Neural progenitor cell (in vitro differentiated cells): ENCODE measurements around the gene NEURL1B.

Source experiments
- EZH2phosphoT487 ChIP-seq: fragments of 200-600 bp; sonication (generic); IDR thresholded peaks from 2 replicates; pipeline ENCODE4 v1.6.1; 2017; ENCODE audit warnings: antibody characterized with exemption
- TF ChIP-seq, protein P1 (sequence below): fragments of 200-600 bp; sonication (generic); IDR thresholded peaks from 2 replicates; pipeline ENCODE4 v1.5.1; 2017; ENCODE audit warnings: antibody characterized with exemption, mild to moderate bottlenecking

DNA sequence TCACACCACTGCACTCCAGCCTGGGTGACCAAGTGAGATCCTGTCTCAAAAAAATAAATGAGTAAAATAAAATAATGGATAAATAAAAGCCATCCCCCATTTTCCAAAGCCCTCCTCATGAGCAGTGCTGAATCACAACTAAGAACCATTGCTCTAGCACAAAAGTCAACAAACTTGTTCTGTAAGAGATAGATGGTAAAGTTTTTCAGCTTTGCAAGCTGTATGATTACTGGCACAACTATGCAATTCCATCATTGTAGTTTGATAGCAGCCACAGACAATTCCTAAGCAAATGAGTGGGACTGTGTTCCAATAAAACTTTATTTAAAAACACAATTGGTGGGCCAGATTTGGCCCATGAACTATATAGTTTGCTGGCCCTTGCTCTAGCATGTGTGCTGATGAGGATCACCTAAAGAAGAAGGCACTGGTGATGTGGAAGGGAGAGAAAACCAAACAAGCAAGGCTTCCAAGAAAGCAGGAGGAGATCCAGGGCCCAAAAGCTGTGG is 64.6 kb downstream of the NEURL1B start:
- TF ChIP-seq, protein P1, sequence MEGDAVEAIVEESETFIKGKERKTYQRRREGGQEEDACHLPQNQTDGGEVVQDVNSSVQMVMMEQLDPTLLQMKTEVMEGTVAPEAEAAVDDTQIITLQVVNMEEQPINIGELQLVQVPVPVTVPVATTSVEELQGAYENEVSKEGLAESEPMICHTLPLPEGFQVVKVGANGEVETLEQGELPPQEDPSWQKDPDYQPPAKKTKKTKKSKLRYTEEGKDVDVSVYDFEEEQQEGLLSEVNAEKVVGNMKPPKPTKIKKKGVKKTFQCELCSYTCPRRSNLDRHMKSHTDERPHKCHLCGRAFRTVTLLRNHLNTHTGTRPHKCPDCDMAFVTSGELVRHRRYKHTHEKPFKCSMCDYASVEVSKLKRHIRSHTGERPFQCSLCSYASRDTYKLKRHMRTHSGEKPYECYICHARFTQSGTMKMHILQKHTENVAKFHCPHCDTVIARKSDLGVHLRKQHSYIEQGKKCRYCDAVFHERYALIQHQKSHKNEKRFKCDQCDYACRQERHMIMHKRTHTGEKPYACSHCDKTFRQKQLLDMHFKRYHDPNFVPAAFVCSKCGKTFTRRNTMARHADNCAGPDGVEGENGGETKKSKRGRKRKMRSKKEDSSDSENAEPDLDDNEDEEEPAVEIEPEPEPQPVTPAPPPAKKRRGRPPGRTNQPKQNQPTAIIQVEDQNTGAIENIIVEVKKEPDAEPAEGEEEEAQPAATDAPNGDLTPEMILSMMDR, result no peak
- no peak for TF ChIP-seq EZH2phosphoT487
